HEK293 (cell line): Measurements from ENCODE around the gene SCFD2.

Experiments
- CTCF ChIA-PET: fragments of 350-600 bp; formaldehyde crosslinking; extraction: SDS; loops from one replicate; lab custom pipeline; 2021; ENCODE audit warnings: antibody characterized with exemption; lab: Yijun Ruan, JAX
- POLR2A ChIA-PET: fragments of 300-600 bp; formaldehyde crosslinking; extraction: SDS; loops from one replicate; lab custom pipeline; 2020; ENCODE audit warnings: antibody characterized with exemption, inconsistent platforms; lab: Yijun Ruan, JAX
- H3K27ac ChIP-seq: fragments of 200-500 bp; sonication (Bioruptor generic); 2 replicates; pipeline ENCODE4 v1.5.1; 2014; ENCODE audit warnings: low read depth, low read length, control low read depth, inconsistent platforms; ENCODE audit errors: extremely low read depth
- H3K36me3 ChIP-seq, 2 experiments: fragments of 200-500 bp in 1 of 2; sonication (Bioruptor generic) in 1 of 2; 1 replicate in 1 of 2; 2 replicates in 1 of 2; pipeline ENCODE4 v1.5.1; 2014 to 2017; ENCODE audit warnings: inconsistent platforms in 2 of 2, low read length in 2 of 2; ENCODE audit not compliant: control insufficient read depth in 2 of 2, insufficient read depth in 1 of 2
- H3K4me1 ChIP-seq: fragments of 200-500 bp; sonication (Bioruptor generic); 2 replicates; pipeline ENCODE4 v1.5.1; 2014; ENCODE audit warnings: mild to moderate bottlenecking, low read length, inconsistent platforms; ENCODE audit not compliant: control insufficient read depth, insufficient read depth
- H3K4me3 ChIP-seq: 2 replicates; pipeline ENCODE4 v1.5.1; 2011; ENCODE audit warnings: low read depth, mild to moderate bottlenecking, control low read depth, low read length, moderate library complexity
- H3K9me3 ChIP-seq: fragments of 200-500 bp; sonication (Bioruptor generic); 2 replicates; pipeline ENCODE4 v1.5.1; 2014; ENCODE audit warnings: low read depth, low read length, inconsistent platforms; ENCODE audit not compliant: control insufficient read depth, insufficient read depth
- GLIS1 ChIP-seq: fragments of 450-650 bp; formaldehyde crosslinking; IDR thresholded peaks from 2 replicates; pipeline ENCODE4 v1.5.1; 2016; ENCODE audit warnings: missing biosample characterization, missing genetic modification characterization
- HOXC10 ChIP-seq: sonication (generic); formaldehyde crosslinking; IDR thresholded peaks from 2 replicates; pipeline ENCODE4 v1.8.1; 2023; ENCODE audit warnings: mild to moderate bottlenecking, missing genetic modification reagents
- MZF1 ChIP-seq: fragments of 450-650 bp; formaldehyde crosslinking; IDR thresholded peaks from 2 replicates; pipeline ENCODE4 v1.5.1; 2017; ENCODE audit warnings: missing biosample characterization, missing genetic modification characterization, borderline replicate concordance
- SP2 ChIP-seq: fragments of 450-650 bp; formaldehyde crosslinking; IDR thresholded peaks from 2 replicates; pipeline ENCODE4 v1.5.1; 2016; ENCODE audit warnings: missing biosample characterization, missing genetic modification characterization
- TRIM28 ChIP-seq: IDR thresholded peaks from 2 replicates; pipeline ENCODE4 v1.6.1; 2011; ENCODE audit warnings: low read length, control low read depth, borderline replicate concordance
- TSHZ1 ChIP-seq: fragments of 450-650 bp; formaldehyde crosslinking; IDR thresholded peaks from 2 replicates; pipeline ENCODE4 v1.5.1; 2016; ENCODE audit warnings: missing biosample characterization, missing genetic modification characterization, borderline replicate concordance
- ZBTB44 ChIP-seq: fragments of 450-650 bp; IDR thresholded peaks from 2 replicates; pipeline ENCODE4 v1.5.1; 2018; ENCODE audit warnings: missing biosample characterization, mild to moderate bottlenecking, missing genetic modification characterization
- ZFHX2 ChIP-seq: fragments of 450-650 bp; formaldehyde crosslinking; conservative IDR thresholded peaks from 2 replicates; pipeline ENCODE4 v1.5.1; 2016; ENCODE audit warnings: missing biosample characterization, missing genetic modification characterization
- ZNF133 ChIP-seq: fragments of 450-650 bp; formaldehyde crosslinking; IDR thresholded peaks from 2 replicates; pipeline ENCODE4 v1.5.1; 2016; ENCODE audit warnings: missing biosample characterization, missing genetic modification characterization
- ZNF155 ChIP-seq: fragments of 450-650 bp; formaldehyde crosslinking; IDR thresholded peaks from 2 replicates; pipeline ENCODE4 v1.5.1; 2016; ENCODE audit warnings: missing biosample characterization, missing genetic modification characterization
- ZNF16 ChIP-seq: fragments of 450-650 bp; formaldehyde crosslinking; IDR thresholded peaks from 2 replicates; pipeline ENCODE4 v1.5.1; 2016; ENCODE audit warnings: low read depth, missing biosample characterization, missing genetic modification characterization
- ZNF23 ChIP-seq: fragments of 450-650 bp; formaldehyde crosslinking; IDR thresholded peaks from 2 replicates; pipeline ENCODE4 v1.5.1; 2016; ENCODE audit warnings: missing biosample characterization, missing genetic modification characterization, borderline replicate concordance
- ZNF239 ChIP-seq: fragments of 450-650 bp; formaldehyde crosslinking; IDR thresholded peaks from 2 replicates; pipeline ENCODE4 v1.5.1; 2016; ENCODE audit warnings: missing biosample characterization, missing genetic modification characterization
- ZNF26 ChIP-seq: fragments of 450-650 bp; formaldehyde crosslinking; IDR thresholded peaks from 2 replicates; pipeline ENCODE4 v1.5.1; 2016; ENCODE audit warnings: missing biosample characterization, missing genetic modification characterization
- ZNF311 ChIP-seq: fragments of 450-650 bp; formaldehyde crosslinking; IDR thresholded peaks from 2 replicates; pipeline ENCODE4 v1.5.1; 2017; ENCODE audit warnings: missing biosample characterization, missing genetic modification characterization, borderline replicate concordance
- ZNF391 ChIP-seq: fragments of 450-650 bp; formaldehyde crosslinking; IDR thresholded peaks from 2 replicates; pipeline ENCODE4 v1.5.1; 2016; ENCODE audit warnings: low read depth, missing biosample characterization, missing genetic modification characterization, borderline replicate concordance
- ZNF473 ChIP-seq: fragments of 450-650 bp; formaldehyde crosslinking; IDR thresholded peaks from 2 replicates; pipeline ENCODE4 v1.5.1; 2017; ENCODE audit warnings: missing biosample characterization, missing genetic modification characterization
- ZNF776 ChIP-seq: fragments of 450-650 bp; formaldehyde crosslinking; IDR thresholded peaks from 2 replicates; pipeline ENCODE4 v1.5.0; 2017; ENCODE audit warnings: missing biosample characterization, missing genetic modification characterization, borderline replicate concordance

Gene SCFD2

GRCh38 chr4:52843958-52844357 is 521.9 kb downstream of the SCFD2 start:
- Histone ChIP-seq H3K27ac (no peak overlapping the region), H3K9me3 (no peaks in the 10 kb centered on the region), H3K4me1 (no peaks in the 10 kb centered on the region), H3K36me3 (no peaks in the 10 kb centered on the region), H3K4me3 (no peak overlapping the region)
- CTCF ChIA-PET, result interaction anchor here (0.6 kb wide), 1 partner anchor 1390 kb away, joined by 3 read pairs; no protein-coding TSS in a partner anchor
- TF ChIP-seq ZNF239 (tag by site-specific recombination), result no peak
- no peak for TF ChIP-seq ZNF23 (tag by site-specific recombination)
- TF ChIP-seq TRIM28, result no peak
- TF ChIP-seq MZF1, result no peak
- TF ChIP-seq GLIS1 (tag by site-specific recombination), result no peak
- no peak for TF ChIP-seq SP2 (tag by site-specific recombination)
- TF ChIP-seq ZNF391 (tag by site-specific recombination), result no peak
- TF ChIP-seq, all 188 proteins: peak for 0
- POLR2A ChIA-PET, result no interaction called here

- Histone ChIP-seq H3K9me3 (no peaks in the 10 kb centered on the region), H3K4me3 (no peak overlapping the region), H3K36me3 (no peaks in the 10 kb centered on the region), H3K27ac (no peak overlapping the region), H3K4me1 (no peaks in the 10 kb centered on the region)
- ChIA-PET CTCF (interaction anchor here (0.6 kb wide), 1 partner anchor 1390 kb away, joined by 3 read pairs; no protein-coding TSS in a partner anchor), POLR2A (no interaction called here)
- TF ChIP-seq ZNF311 (tag by site-specific recombination), result no peak
- TF ChIP-seq ZNF155 (tag by site-specific recombination), result no peak
- no peak for TF ChIP-seq ZNF26
- TF ChIP-seq ZNF473, result no peak
- TF ChIP-seq ZNF16 (tag by site-specific recombination), result no peak
- no peak for TF ChIP-seq ZFHX2 (tag by site-specific recombination)
- TF ChIP-seq TSHZ1, result no peak
- no peak for TF ChIP-seq ZNF133 (tag by site-specific recombination)
- TF ChIP-seq HOXC10, result no peak
- TF ChIP-seq ZNF776 (tag by site-specific recombination), result no peak
- TF ChIP-seq ZBTB44 (tag by site-specific recombination), result no peak
These were observed 522.5 kb downstream of the SCFD2 start for GRCh38 chr4:52843351-52843750.
